NCI-H460 (cell line): ENCODE results near the gene NLRC3. TPM values are rescaled to one million over a fixed set of nuclear protein-coding genes. Genes with fewer than 3 reads are reported as not detected.
"Not testable (repeated sequence)": the region's sequence is repeated elsewhere in the genome, so short reads cannot be mapped to it uniquely, and the experiment has no call there.

ENCODE experiments used
- DNase-seq: peaks from one replicate; pipeline ENCODE4 v3.0.0-alpha.2; 2016; ENCODE audit warnings: low read depth; ENCODE audit errors: extremely low read depth
- polyA plus RNA-seq: library from polyadenylated mRNA; depleted of rRNA; stranded (reverse); fragments of >200 nt; gene quantifications from 2 replicates; pipeline ENCODE4 v1.2.3, GENCODE V29; 2014; cell fraction: nucleus; rRNA removed
- total RNA-seq: library from RNA; depleted of rRNA; stranded (reverse); fragments of >200 nt; shearing (Covaris generic); gene quantifications from 2 replicates; pipeline ENCODE4 v1.2.3, GENCODE V29; 2014; rRNA removed

The NLRC3 gene, protein sequence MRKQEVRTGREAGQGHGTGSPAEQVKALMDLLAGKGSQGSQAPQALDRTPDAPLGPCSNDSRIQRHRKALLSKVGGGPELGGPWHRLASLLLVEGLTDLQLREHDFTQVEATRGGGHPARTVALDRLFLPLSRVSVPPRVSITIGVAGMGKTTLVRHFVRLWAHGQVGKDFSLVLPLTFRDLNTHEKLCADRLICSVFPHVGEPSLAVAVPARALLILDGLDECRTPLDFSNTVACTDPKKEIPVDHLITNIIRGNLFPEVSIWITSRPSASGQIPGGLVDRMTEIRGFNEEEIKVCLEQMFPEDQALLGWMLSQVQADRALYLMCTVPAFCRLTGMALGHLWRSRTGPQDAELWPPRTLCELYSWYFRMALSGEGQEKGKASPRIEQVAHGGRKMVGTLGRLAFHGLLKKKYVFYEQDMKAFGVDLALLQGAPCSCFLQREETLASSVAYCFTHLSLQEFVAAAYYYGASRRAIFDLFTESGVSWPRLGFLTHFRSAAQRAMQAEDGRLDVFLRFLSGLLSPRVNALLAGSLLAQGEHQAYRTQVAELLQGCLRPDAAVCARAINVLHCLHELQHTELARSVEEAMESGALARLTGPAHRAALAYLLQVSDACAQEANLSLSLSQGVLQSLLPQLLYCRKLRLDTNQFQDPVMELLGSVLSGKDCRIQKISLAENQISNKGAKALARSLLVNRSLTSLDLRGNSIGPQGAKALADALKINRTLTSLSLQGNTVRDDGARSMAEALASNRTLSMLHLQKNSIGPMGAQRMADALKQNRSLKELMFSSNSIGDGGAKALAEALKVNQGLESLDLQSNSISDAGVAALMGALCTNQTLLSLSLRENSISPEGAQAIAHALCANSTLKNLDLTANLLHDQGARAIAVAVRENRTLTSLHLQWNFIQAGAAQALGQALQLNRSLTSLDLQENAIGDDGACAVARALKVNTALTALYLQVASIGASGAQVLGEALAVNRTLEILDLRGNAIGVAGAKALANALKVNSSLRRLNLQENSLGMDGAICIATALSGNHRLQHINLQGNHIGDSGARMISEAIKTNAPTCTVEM
- not detected in 2 replicates for total RNA-seq
- not detected in 2 replicates for polyA plus RNA-seq

DNA sequence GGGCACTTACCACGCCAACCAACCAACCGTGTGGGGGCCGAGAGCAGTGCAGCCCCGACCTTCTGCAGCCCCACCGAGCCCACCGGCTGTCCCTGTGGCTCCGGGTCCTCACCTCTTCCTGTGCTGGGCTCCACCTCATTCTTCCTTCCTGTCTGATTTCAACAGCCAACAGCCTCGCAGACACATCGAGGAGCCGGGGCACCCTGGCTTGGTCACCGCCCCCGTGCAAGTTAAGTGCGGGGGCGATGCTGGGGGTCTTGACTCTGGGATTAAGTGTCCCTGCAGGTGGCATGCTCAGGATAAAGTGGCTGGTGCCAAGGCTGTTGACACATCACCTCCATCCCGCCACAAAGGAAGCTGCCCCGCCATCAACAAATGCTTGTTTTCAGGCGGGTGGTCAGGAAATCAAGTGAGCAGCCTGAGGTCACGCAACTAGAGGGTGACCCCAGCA, at the start of gene NLRC3:
NLRC3 (minus strand) TSS at position 102 of the 451 bp plus-strand sequence. CDS start 12,367 bp downstream, outside the sequence.
- no peak for DNase-seq

DNA sequence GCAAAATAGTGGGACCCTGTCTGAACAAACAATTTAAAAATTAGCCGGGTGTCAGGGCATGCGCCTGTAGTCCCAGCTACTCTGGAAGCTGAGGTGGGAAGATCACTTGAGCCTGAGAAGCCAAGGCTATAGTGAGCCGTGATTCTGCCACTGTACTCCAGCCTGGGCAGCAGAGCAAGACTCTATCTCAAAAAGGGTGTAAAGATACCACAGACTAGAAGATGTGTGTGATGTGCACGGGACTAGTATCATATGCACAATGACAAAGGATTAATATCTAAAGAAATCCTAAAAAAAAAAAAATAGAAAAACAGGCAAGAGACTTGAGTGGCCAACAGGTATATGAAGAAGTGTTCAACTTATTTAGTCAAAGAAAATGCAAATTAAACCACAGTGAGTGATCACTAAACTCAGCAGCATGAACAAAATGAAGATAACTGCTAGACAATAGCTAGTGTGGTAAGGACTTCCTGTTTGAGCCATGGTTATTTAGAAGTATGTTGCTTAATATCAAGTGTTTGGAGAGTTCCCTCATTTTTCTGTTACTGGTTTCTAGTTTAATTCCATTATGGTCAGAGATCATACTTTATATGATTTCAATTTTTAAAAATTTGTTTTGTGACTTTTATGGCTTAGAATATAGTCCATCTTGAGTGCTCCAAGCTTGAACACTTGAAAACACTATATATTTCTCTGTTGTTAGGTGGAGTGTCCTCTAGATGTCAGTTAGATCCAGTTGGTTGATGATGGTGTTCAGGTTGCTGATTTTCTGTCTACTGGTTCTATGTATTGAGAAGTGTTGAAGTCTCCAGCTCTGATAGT, 48.9 kb upstream of the NLRC3 start:
- no peak for DNase-seq

DNA sequence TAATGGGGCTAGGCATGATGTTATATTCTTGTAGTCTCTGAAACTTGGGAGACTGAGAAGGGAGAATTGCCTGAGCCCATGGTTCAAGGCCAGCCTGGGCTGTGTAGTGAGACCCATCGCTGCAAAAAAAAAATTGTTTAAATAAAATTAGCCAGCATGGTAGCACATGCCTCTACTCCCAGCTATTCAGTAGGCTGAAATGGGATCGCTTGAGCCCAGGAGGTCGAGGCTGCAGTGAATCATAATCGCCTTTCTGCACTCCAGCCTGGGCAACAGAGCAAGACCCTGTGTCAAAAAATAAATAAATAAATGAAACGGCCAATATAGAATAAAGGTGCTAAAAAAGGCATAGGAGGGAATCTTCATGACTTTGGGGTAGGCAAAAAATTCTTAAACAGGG, 48.1 kb upstream of the NLRC3 start:
- no peak for DNase-seq

DNA sequence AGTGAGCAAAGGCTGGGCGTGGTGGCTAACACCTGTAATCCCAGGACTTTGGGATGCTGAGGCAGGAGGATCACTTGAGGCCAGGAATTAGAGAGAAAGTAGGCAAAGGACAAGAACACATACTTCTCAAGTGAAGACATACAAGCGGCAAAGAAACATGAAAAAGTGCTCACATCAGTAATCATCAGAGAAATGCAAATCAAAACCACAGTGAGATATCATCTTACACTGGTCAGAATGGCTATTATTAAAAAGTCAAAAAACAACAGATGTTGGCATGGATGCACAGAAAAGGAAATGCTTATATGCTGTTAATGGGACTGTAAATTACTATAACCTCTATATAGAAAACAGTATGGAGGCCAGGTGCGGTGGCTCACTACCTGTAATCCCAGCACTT, 46.4 kb upstream of the NLRC3 start:
- no peak for DNase-seq

DNA sequence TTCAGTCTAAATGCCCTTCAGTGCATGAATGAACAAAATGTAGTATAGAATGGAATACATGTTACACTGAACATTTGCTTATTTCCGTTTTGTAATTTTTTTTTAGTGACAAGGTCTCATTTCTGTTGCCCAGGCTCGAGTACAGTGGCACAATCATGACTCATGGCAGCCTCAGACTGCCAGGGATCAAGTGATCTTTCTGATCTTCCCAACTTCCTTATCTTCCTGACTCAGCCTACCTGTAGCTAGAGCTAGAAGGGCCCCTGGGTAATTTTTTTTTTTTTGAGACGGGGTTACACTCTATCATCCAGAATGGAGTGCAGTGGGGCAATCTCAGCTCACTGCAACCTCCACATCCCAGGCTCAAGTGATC, 41.6 kb upstream of the NLRC3 start:
- DNase-seq, result no peak

DNA sequence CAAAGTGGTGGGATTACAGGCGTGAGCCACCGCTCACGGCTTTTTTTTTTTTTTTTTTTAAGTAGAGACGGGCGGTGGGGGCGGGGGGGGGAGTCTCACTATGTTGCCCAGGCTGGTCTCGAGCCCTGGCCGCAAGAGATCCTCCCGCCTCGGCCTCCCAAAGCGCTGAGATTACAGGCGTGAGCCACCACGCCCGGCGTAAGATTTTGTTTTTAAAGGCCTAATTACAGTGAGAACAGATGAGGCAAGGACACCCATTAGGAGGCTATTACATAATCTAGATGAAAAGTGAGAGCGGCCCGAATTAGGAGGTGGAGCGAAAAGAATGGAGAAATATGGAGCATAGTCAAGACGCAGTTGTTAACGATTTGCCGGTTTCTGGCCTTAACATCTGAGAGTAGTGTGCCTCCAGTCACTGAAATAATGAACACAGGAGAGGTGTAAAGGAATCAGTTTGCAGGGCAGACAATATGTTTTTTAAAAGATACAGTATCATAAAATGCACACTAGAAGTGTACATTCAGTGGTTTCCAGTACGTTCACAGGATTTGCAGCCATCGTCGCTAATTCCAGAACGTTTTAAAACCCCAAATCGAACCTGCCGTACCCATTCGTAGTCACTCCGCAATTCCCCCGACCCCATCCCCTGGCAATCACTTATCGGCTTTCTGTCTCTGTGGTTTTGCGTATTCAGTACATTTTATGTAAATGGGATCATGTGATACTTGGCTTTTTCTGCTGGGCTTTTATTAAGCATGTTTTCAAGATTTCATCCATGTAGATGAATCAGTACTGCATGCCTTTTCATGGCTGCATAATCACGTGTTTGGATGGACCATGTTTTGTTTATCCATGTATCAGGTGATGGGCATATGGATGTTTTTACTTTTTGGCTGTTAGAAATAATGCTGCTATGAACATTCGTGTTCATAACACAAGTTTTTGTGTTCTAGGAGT, 35.6 kb upstream of the NLRC3 start:
- no peak for DNase-seq

DNA sequence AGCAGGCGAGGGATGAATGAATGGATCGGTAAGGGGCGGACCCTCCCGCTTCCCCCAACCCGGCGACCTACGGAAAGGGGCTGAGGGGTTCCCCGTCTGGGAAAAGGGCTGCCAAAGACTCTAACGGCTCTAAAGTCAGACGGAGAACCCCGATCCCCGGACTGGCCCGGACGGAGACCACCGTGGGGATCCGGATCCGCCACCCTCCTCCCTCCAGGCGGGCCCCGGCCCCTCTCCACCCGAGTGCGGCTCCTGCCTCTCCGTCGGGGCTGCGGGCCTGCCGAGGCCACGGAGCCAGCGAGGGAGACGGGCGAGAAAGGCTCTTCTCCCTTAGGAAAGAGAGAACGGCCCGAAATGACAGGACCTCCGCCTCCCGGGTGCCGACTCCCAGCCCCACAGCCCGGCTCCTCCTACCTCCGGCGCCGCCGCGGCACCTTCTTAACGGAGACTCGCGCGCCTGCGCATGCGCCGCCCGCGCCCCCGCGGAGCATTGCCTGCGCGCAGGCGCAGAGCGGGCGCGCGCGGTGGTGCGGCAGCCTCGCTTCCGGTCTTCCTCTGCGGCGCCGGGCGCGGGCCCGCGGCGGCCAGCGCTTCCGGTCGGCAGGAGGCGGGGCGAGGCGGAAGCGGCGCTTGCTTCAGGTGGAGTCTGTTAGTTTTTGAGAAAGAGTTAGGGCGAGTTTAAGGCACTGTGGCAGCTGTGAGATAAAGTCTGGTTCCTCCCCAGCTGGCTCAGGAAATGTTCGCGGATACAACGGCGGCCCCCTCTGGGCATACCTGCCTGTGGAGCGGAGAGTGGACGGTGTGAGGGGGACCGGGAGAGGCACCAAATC, 34.2 kb upstream of the NLRC3 start, which contains the start of gene SLX4:
SLX4 (minus strand) TSS at position 461 of the 830 bp plus-strand sequence. CDS start 2,642 bp downstream, outside the sequence.
- peak; percentile 90 for DNase-seq

DNA sequence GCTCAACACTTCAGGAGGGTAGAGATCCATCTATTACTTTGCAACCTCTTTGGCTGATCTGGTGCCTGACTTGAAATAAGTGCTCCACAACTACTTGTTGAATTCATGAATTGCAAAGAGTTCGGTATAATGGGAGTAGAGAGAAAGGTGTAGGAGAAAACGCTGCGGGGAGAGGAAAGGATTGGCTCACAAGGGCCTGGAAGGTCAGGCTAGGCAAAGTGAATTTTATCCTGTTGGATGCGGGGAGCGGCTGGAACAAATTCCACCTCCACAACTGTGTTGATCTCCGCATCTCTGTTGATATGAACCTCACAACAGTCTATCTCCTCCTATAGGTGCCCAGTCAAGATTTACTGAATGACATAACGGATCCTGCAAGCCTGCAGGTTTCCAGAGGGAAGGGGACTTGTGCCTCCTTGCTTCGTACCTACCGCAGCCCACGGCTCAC, 33.5 kb upstream of the NLRC3 start:
- no peak for DNase-seq

DNA sequence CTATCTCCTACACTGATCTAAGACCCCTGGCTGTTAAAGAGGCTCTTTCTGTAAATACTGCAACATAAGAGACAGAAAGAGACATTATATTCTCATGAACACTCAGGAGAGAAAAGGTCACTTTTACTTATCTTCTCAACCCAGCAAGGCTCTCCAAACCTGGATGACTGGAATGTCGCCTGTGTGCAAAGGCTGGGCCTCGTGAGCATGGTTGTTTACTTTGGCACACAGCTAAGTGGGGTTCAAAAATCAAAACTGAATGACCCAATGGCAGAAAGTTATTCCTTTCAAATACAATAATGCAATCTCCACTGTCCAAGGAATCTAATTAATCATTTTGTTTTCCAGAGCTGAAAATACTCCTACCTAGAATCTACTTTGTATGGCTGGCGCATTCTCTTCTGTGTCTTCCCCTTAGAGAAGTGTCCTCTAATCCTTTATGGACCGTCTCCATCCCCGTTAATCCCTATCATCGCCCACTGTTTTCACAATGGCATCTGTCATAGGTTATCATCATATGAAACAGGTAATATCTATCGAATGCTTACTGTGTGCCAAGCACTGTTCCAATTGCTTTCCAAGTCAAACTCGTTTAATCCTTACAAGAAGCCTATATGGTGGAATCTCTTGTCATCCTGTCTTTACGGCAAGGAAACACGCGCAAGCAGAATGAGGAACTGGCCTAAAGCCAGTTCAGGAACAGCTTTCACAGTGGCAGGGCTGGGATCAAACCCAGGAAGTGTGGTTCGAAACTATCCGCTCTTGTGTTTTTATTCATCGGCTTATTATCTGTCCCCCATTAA, 32.9 kb upstream of the NLRC3 start:
- no peak for DNase-seq

DNA sequence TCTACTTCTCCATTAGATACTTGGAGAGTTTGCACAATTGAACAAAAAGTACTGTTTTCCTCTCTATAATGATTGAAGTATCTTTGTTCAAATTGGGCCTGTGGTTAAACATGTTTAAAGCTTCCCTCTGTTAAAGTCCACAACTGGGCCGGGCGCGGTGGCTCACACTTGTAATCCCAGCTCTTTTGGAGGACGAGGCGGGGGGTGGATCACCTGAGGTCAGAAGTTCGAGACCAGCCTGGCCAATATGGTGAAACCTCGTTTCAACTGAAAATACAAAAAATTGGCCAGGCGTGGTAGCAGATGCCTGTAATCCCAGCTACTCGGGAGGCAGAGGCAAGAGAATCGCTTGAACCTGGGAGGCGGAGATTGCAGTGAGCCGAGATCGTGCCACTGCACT, 31.8 kb upstream of the NLRC3 start:
- not testable (repeated sequence) for DNase-seq

DNA sequence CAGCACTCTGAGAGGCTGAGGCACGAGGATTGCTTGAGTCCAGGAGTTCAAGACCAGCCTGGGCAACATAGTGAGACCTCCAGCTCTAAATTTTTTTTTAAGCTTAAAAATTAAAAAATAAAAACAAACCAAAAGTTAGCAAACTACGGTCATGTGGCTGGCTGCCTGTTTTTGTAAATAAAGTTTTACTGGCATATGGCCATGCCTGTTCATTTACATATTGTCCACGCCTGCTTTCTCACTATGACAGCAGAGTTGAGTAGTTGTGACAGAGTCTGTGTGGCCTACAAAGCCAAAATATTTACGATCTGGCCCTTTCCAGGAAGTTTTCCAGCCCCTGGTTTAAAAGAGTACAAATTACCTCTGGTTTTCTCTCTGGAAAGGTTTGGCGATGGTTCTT, 30.9 kb upstream of the NLRC3 start:
- no peak for DNase-seq

DNA sequence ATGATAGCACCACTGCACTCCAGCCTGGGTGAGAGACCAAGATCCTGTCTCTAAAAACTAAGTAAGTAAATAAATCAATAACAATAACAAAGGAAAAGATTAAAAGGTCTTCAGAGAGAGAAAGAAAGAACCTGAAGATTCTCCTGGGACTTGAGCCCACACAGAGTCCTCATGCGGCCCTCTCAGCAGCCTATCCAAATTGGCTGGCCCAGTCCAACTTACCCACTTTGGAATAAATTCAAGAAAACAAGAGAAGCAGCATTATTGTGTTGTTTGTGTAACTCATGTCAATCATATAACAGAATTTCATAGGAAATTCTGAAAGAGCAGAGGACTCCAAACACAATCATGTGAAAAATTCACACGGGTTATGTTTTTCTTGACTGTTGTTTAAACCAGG, 30.4 kb upstream of the NLRC3 start:
- DNase-seq, result no peak

DNA sequence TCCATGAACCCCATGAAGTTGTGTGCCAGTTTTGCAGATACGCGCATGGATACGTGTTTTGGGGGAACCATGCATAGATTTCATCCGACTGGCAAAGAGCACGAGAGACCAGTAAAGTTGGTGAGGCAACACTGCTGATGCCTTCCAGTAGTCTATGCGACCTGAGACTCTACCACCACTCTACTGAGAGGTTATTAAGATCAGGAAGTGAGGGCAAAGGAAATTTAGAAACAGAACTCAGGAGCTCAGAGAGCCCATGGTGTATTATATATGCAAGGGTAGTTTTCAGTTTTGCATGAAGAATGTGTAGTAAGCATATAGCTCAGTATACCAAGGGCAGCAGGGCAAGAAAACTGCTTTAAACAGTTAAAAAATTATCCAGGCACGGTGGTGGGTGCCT, 30.0 kb upstream of the NLRC3 start:
- no peak for DNase-seq

DNA sequence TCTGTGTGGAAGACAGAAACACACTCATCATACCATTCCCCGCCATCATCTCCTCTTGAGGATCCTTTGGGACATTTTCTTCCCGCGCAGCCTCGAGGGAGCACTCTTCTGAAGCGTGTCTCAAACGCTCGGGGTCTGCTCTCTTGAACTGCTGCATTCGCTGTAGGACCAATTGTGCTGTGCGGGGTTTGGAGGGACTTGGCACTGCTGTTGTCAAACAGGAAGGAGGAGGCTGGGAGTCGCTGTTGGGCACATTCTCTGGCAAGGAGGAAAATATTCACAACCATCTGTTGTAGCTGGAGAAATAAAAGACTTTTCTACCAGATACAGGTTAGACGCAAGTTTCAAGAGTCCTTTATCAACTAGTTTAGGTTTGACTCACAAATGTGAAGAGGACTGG, 29.2 kb upstream of the NLRC3 start:
- DNase-seq, result no peak

DNA sequence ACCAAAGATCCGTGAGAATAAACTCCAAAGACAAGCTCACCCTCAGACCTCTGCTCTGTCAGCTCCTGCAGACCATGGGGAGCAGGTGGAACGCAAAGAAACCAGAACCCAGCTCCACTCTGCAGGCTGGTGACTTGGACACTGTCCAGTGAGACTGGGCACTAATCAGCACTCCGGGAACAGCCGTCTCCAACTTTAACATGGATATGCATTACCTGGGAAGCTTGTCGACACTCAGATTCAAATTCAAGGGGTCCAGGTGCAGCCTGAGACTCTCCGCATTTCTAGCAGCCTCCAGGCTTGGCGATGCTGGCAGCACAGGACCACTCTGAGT, 25.1 kb upstream of the NLRC3 start:
- no peak for DNase-seq

DNA sequence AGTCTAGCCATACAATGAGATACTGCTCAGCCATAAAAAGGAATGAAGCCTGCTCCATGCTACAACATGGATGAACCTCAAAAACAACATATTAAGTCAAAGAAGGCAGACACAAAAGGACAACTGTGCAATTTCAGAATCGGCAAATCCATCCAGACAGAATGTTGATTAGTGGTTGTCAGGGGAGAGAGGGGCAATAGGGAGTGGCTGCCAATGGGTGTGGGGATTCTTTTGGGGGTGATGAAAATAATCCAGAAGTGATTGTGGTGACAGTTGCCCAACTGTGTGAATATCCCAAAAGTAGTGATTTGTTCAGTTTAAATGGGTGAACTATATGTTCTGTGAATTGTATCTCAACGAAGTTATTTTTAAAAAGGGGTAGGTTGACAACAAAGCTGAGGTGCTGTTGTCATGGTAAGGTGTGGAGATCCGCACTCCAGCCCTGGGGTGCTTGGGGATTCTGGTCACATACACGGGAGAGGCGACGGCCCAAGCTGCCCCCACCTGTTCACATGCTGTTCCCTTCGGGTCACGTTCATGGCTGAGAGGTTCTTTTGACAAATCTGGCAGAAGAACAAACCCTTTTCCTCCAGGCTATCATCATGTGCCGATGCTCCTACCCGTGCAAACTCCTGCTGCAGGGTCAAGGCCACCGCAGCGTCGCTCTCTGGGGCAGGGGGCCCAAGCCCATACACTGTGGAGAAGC, 24.6 kb upstream of the NLRC3 start:
- no peak for DNase-seq

DNA sequence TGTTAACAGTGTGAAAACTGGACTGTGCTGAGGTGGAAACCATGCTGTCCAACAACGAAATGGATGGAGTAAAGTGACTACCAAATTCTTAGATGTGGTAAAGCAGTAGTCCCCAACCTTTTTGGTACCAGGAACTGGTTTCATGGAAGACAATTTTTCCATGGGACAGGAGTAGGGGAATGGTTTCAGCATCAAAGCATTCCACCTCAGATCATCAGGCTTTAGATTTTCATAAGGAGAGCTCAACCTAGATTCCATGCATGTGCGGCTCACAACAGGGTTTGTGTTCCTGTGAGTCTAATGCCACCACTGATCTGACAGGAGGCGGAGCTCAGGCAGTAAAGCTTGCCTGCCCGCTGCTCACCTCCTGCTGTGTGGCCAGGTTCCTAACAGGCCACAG, 22.7 kb upstream of the NLRC3 start:
- DNase-seq, result no peak
